Testis (tissue), 3 donors: ENCODE data around the gene DOC2A. TPM values are rescaled to one million over a fixed set of nuclear protein-coding genes. Genes with fewer than 3 reads are reported as not detected.
"Not testable (repeated sequence)": the region's sequence is repeated elsewhere in the genome, so short reads cannot be mapped to it uniquely, and the experiment has no call there.

ENCODE experiments used
- DNase-seq: peaks from one replicate; pipeline ENCODE4 v3.0.0-alpha.2; 2019
- H3K27ac ChIP-seq, 2 donors: fragments of 200-600 bp; sonication (generic); one replicate each; pipeline ENCODE4 v1.5.1; 2019
- H3K27me3 ChIP-seq: fragments of 200-600 bp; sonication (generic); one replicate; pipeline ENCODE4 v1.5.1; 2019
- H3K36me3 ChIP-seq: fragments of 200-600 bp; sonication (generic); one replicate; pipeline ENCODE4 v1.5.1; 2017; ENCODE audit warnings: low read depth; ENCODE audit errors: missing control alignments
- H3K4me1 ChIP-seq: fragments of 200-600 bp; sonication (generic); one replicate; pipeline ENCODE4 v1.5.1; 2019
- H3K4me3 ChIP-seq, 2 donors: fragments of 200-600 bp; sonication (generic); one replicate each; pipeline ENCODE4 v1.5.1; 2017 to 2019
- H3K9me3 ChIP-seq: fragments of 200-600 bp; sonication (generic); one replicate; pipeline ENCODE4 v1.5.1; 2017
- POLR2A ChIP-seq: fragments of 450-650 bp; IDR thresholded peaks from one replicate; pipeline ENCODE4 v1.6.1; 2017; ENCODE audit warnings: antibody characterized with exemption, mild to moderate bottlenecking, moderate library complexity
- WGBS, 2 donors: methylation state at CpG; one replicate each; pipeline ENCODE4 v1.1.5; 2018; 5-methylcytosine and 5-hydroxymethylcytosine counted together
- intact Hi-C: fragments of 100-400 bp; cut with DNase I; formaldehyde crosslinking; loops from one replicate; pipeline ENCODE4 v1.15.1; 2023; ENCODE audit warnings: low total_unique reads
- polyA plus RNA-seq: library from polyadenylated mRNA; stranded (reverse); fragments of 350-450 nt; fragmentation: Illumina TruSeq; extraction: RNeasy Lipid Tissue Mini Kit (QIAGEN cat#74804); gene quantifications from one replicate; pipeline ENCODE4 v1.2.3, GENCODE V29; 2014; ENCODE audit warnings: low read depth, low replicate concordance; ENCODE audit not compliant: insufficient read depth
- total RNA-seq, 2 donors: library from RNA; depleted of rRNA; stranded (reverse); fragments of >200 nt; gene quantifications; one replicate each; pipeline ENCODE4 v1.2.3, GENCODE V29; 2016
- TF ChIP-seq, protein P1 (sequence below), 3 experiments: fragments of 450-650 bp in 2 of 3; fragments of 200-600 bp in 1 of 3; sonication (generic) in 1 of 3; IDR thresholded peaks; one replicate each; pipeline ENCODE4 v1.5.1; 2016 to 2019; ENCODE audit warnings: antibody characterized with exemption in 3 of 3, mild to moderate bottlenecking in 2 of 3, moderate library complexity in 1 of 3

Gene DOC2A
- total and polyA plus RNA-seq, 3 donors from 2014 or later, result 28.3 to 75.1 (median 45.3) TPM

DNA sequence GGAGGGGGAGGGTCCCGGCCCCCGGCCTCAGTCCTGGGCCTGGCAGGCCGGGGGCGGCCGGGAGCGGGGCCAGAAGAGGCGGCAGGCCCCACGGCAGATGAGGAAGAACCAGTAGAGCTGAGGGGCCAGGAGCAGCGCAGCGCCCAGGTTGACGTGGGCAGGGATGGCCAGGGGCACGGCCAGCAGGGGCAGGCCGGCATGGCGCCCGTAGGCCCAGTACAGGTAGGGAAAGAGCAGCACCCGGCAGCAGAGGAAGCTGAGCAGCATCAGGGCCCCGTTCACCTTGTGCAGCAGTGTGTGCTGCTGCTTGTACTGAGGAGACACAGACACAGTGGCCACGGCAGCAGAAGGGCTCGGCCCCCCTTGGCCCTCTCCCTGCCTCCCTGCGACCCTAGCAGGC, 14.3 kb upstream of the DOC2A start:
- Histone ChIP-seq H3K9me3 (no peaks in the 10 kb centered on the region), H3K36me3 (no peaks in the 10 kb centered on the region), H3K4me3 (no peak overlapping the region), H3K27me3 (no peaks in the 10 kb centered on the region), H3K4me1 (peaks cover 5% of the 10 kb centered on the region), H3K27ac (no peak overlapping the region)
- TF ChIP-seq, protein P1, sequence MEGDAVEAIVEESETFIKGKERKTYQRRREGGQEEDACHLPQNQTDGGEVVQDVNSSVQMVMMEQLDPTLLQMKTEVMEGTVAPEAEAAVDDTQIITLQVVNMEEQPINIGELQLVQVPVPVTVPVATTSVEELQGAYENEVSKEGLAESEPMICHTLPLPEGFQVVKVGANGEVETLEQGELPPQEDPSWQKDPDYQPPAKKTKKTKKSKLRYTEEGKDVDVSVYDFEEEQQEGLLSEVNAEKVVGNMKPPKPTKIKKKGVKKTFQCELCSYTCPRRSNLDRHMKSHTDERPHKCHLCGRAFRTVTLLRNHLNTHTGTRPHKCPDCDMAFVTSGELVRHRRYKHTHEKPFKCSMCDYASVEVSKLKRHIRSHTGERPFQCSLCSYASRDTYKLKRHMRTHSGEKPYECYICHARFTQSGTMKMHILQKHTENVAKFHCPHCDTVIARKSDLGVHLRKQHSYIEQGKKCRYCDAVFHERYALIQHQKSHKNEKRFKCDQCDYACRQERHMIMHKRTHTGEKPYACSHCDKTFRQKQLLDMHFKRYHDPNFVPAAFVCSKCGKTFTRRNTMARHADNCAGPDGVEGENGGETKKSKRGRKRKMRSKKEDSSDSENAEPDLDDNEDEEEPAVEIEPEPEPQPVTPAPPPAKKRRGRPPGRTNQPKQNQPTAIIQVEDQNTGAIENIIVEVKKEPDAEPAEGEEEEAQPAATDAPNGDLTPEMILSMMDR (IDR thresholded peaks at IDR 0.05), result no peak
- TF ChIP-seq POLR2A, result no peak
- intact Hi-C loops, result loop anchor here (10.0 kb wide), 1 partner anchor 330 kb away; no protein-coding TSS in a partner anchor
- no peak for DNase-seq
- WGBS, 2 donors, result 80 to 84% methylated on average over 11 to 20 of the region's 20 CpGs

DNA sequence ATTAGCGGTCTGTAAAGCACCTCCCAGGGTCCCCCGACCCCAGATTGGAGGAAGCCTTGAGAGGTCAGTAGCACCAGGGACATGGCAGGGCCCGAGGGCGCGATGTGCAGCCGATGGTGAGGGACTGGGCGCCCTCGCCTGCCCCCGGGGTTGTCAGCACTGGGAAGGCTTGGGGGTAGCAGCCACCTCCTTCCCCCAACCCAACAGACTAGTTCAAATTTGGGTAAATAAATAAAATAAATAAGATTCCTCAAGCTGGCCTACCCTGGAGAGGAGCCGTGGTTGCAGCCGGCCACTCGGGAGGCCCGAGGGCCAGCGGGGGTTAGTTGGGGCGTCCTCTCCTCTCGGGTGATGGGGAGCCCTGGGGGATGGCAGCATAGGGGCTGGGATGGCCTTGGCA, 13.6 kb upstream of the DOC2A start:
- DNase-seq, result no peak
- intact Hi-C loops, result loop anchor here (10.0 kb wide), 1 partner anchor 330 kb away; no protein-coding TSS in a partner anchor
- H3K4me3 ChIP-seq, result no peak overlapping the region
- H3K27ac ChIP-seq, result no peak overlapping the region
- H3K27me3 ChIP-seq, result no peaks in the 10 kb centered on the region
- TF ChIP-seq, protein P1 (IDR thresholded peaks at IDR 0.05), result no peak
- no peak for TF ChIP-seq POLR2A
- H3K9me3 ChIP-seq, result no peaks in the 10 kb centered on the region
- H3K36me3 ChIP-seq, result no peaks in the 10 kb centered on the region
- 84 to 85% methylated on average over 16 of the region's 16 CpGs for WGBS, 2 donors
- peaks cover 5% of the 10 kb centered on the region for H3K4me1 ChIP-seq

DNA sequence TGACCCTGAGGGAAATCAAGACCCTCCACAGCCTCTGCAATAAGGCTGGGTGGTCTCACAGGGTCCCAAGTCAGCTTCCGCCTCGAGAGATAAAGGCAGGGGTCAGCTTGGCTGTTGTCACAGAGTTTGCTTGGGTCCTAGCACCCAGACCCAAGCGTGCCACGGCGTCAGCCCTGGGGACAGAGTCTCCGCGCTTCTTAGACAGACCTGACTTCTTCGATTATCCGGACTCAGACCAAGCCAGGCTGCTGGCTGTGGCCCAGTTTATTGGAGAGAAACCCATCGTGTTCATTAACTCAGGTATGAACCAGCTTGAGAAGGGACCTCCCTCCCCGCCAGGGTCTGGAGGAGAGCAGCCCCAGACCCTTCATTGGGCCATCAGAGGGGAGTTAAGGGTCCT, 12.8 kb upstream of the DOC2A start:
- Histone ChIP-seq H3K36me3 (no peaks in the 10 kb centered on the region), H3K27ac (no peak overlapping the region), H3K4me3 (no peak overlapping the region), H3K27me3 (no peaks in the 10 kb centered on the region), H3K9me3 (no peaks in the 10 kb centered on the region), H3K4me1 (peaks cover 2% of the 10 kb centered on the region)
- intact Hi-C loops, result loop anchor here (10.0 kb wide), 1 partner anchor 329 kb away; no protein-coding TSS in a partner anchor
- WGBS, 2 donors, result 71 to 93% methylated on average over 3 to 11 of the region's 11 CpGs
- TF ChIP-seq, protein P1 (IDR thresholded peaks at IDR 0.05), result no peak
- no peak for TF ChIP-seq POLR2A
- no peak for DNase-seq

DNA sequence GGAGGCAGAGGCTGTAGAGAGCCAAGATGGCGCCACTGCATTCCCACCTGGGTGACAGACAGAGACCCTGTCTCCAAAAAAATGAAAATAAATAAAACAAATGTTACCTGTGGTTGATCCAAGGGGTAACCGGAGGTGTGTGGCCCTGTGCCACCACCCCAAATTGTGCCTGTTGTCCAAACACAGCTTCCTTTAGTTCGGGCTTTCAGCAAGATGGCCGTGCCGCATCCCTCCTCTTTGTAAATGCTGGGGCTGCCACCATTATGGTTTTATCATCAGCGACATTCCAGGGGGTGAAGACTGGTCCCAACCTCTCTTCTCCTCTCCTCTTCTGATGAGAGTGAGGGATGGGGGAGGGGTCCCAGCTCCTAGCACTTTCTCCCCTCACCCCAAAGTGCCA, 12.1 kb upstream of the DOC2A start, which contains the start of gene C16orf92:
C16orf92 (plus strand) TSS at position 312 of the 400 bp plus-strand sequence. CDS start 143 bp downstream, outside the sequence.
- H3K9me3 ChIP-seq, result no peaks in the 10 kb centered on the region
- 93 to 94% methylated on average over 6 of the region's 6 CpGs for WGBS, 2 donors
- H3K4me1 ChIP-seq, result no peaks in the 10 kb centered on the region
- no peak for DNase-seq
- intact Hi-C loops, result loop anchor here (10.0 kb wide), 1 partner anchor 328 kb away; no protein-coding TSS in a partner anchor
- H3K4me3 ChIP-seq, result no peak within 1 kb of the TSS
- H3K36me3 ChIP-seq, result no peaks in the 10 kb centered on the region
- no peak for TF ChIP-seq POLR2A
- TF ChIP-seq, protein P1 (IDR thresholded peaks at IDR 0.05), result no peak
- H3K27me3 ChIP-seq, result no peaks in the 10 kb centered on the region
- no peak within 1 kb of the TSS for H3K27ac ChIP-seq

DNA sequence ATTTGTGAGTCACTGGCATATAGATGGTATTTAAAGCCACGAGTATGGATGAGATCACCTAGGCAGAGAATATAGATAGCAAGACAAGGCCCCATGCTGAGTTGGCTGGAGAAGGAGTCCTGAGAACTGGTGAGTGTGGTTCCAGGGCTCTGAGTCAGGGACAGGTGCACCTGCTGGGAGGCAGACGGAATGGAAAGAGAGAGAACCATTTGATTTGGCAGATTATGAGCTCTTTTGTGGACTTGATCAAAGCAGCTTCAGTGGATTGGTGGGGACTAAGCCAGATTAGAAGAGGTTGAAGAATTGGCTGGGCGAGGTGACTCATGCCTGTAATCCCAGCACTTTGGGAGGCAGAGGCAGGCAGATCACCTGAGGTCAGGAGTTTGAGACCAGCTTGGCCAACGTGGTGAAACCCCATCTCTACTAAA, 7.9 kb upstream of the DOC2A start:
- H3K4me1 ChIP-seq, result no peaks in the 10 kb centered on the region
- H3K9me3 ChIP-seq, result no peaks in the 10 kb centered on the region
- DNase-seq, result no peak
- intact Hi-C loops, result no loop called here
- no peak for TF ChIP-seq POLR2A
- TF ChIP-seq, protein P1 (IDR thresholded peaks at IDR 0.05), result no peak
- no peaks in the 10 kb centered on the region for H3K36me3 ChIP-seq
- no peak overlapping the region for H3K4me3 ChIP-seq
- H3K27ac ChIP-seq, result no peak overlapping the region
- 77 to 82% methylated on average over 4 of the region's 4 CpGs for WGBS, 2 donors
- no peaks in the 10 kb centered on the region for H3K27me3 ChIP-seq

DNA sequence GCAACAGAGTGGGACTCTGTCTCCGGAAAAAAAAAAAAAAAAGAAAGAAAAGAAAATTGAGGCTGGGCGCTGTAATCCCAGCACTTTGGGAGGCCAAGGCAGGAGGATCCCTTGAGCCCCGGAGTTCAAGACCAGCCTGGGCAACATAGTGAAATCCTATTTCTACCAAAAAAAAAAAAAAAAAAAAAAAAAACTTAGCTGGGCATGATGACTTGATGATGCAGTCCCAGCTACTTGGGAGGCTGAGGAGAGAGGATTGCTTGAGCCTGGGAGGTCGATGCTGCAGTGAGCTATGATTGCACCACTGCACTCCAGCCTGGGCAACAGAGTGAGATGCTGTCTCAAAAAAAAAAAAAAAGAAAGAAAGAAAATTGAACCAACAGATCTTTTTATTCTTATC, 7.1 kb upstream of the DOC2A start:
- H3K27me3 ChIP-seq, H3K4me3 ChIP-seq, DNase-seq, H3K9me3 ChIP-seq, H3K4me1 ChIP-seq, H3K36me3 ChIP-seq, H3K27ac ChIP-seq, intact Hi-C loops: not testable (repeated sequence)
- 89 to 90% methylated on average over 4 of the region's 4 CpGs for WGBS, 2 donors
